Mesenchymal stem cell (in vitro differentiated cells and primary cell): ENCODE results near the gene SEMA4D.

Source experiments
- DNase-seq: peaks from one replicate; pipeline ENCODE4 v3.0.0-alpha.2; 2013
- H2AFZ ChIP-seq: one replicate; pipeline ENCODE4 v1.6.1; 2013; ENCODE audit warnings: low read depth, mild to moderate bottlenecking, control low read depth, inconsistent platforms, low read length, moderate library complexity
- H2AK5ac ChIP-seq: 2 replicates; pipeline ENCODE4 v1.6.1; 2013; ENCODE audit warnings: low read length, moderate library complexity, mild to moderate bottlenecking, inconsistent platforms; ENCODE audit not compliant: severe bottlenecking
- H2BK120ac ChIP-seq: one replicate; pipeline ENCODE4 v1.6.1; 2013; ENCODE audit warnings: low read depth, mild to moderate bottlenecking, inconsistent platforms, low read length, moderate library complexity
- H2BK12ac ChIP-seq, 2 experiments: one replicate each; pipeline ENCODE4 v1.6.1; 2013; ENCODE audit warnings: inconsistent platforms in 2 of 2, low read length in 2 of 2, mild to moderate bottlenecking in 2 of 2, moderate library complexity in 2 of 2, control low read depth in 1 of 2
- H2BK15ac ChIP-seq: one replicate; pipeline ENCODE4 v1.6.1; 2013; ENCODE audit warnings: mild to moderate bottlenecking, low read depth, inconsistent platforms; ENCODE audit not compliant: poor library complexity, severe bottlenecking
- H2BK5ac ChIP-seq: 2 replicates; pipeline ENCODE4 v1.6.1; 2013; ENCODE audit warnings: low read depth, mild to moderate bottlenecking, low read length, control low read depth, inconsistent platforms; ENCODE audit not compliant: poor library complexity, severe bottlenecking
- H3K14ac ChIP-seq, 2 experiments: one replicate each; pipeline ENCODE4 v1.6.1; 2013; ENCODE audit warnings: inconsistent platforms in 2 of 2, low read length in 2 of 2, control low read depth in 1 of 2, mild to moderate bottlenecking in 1 of 2, moderate library complexity in 1 of 2
- H3K18ac ChIP-seq, 2 experiments: one replicate each; pipeline ENCODE4 v1.6.1; 2013; ENCODE audit warnings: inconsistent platforms in 2 of 2, low read length in 2 of 2, control low read depth in 1 of 2, low read depth in 1 of 2, mild to moderate bottlenecking in 1 of 2
- H3K23ac ChIP-seq, 2 experiments: one replicate each; pipeline ENCODE4 v1.6.1; 2013; ENCODE audit warnings: inconsistent platforms in 2 of 2, low read length in 2 of 2, mild to moderate bottlenecking in 2 of 2, moderate library complexity in 2 of 2, control low read depth in 1 of 2
- H3K27ac ChIP-seq: 2 replicates; pipeline ENCODE4 v1.5.1; 2013; ENCODE audit warnings: mild to moderate bottlenecking, moderate library complexity, low read length, control low read depth, inconsistent platforms; ENCODE audit not compliant: poor library complexity, severe bottlenecking
- H3K27me3 ChIP-seq, 2 experiments: 2 replicates each; pipeline versions ENCODE4 v1.6.1 to v1.7.0; 2013; ENCODE audit warnings: low read length in 2 of 2, mild to moderate bottlenecking in 2 of 2, moderate library complexity in 2 of 2, control low read depth in 1 of 2, inconsistent platforms in 1 of 2; ENCODE audit not compliant: control insufficient read depth in 1 of 2, insufficient read depth in 1 of 2
- H3K36me3 ChIP-seq, 2 experiments: 2 replicates each; pipeline versions ENCODE4 v1.6.1 to v1.7.0; 2013; ENCODE audit warnings: low read length in 2 of 2, control low read depth in 1 of 2, inconsistent platforms in 1 of 2, low read depth in 1 of 2, mild to moderate bottlenecking in 1 of 2; ENCODE audit not compliant: insufficient read depth in 2 of 2, control insufficient read depth in 1 of 2
- H3K4ac ChIP-seq, 2 experiments: one replicate each; pipeline ENCODE4 v1.6.1; 2013; ENCODE audit warnings: inconsistent platforms in 2 of 2, low read length in 2 of 2, mild to moderate bottlenecking in 2 of 2, moderate library complexity in 2 of 2, control low read depth in 1 of 2, low read depth in 1 of 2
- H3K4me1 ChIP-seq: 2 replicates; pipeline ENCODE4 v1.6.1; 2013; ENCODE audit warnings: low read depth, low read length, control low read depth; ENCODE audit not compliant: control insufficient read depth, insufficient read depth
- H3K4me2 ChIP-seq: 2 replicates; pipeline ENCODE4 v1.6.1; 2013; ENCODE audit warnings: low read length, mild to moderate bottlenecking, inconsistent platforms; ENCODE audit not compliant: poor library complexity, severe bottlenecking
- H3K4me3 ChIP-seq, 2 experiments: 2 replicates each; pipeline versions ENCODE4 v1.5.1 to v1.7.0; 2013; ENCODE audit warnings: low read length in 2 of 2, mild to moderate bottlenecking in 2 of 2, control low read depth in 1 of 2, low read depth in 1 of 2; ENCODE audit not compliant: insufficient read depth in 1 of 2
- H3K79me1 ChIP-seq: replicated peaks from 2 replicates; pipeline ENCODE4 v1.6.1; 2013; ENCODE audit warnings: mild to moderate bottlenecking, control low read depth, low read length, inconsistent platforms; ENCODE audit not compliant: poor library complexity, severe bottlenecking
- H3K9ac ChIP-seq: 2 replicates; pipeline ENCODE4 v1.7.0; 2013; ENCODE audit warnings: mild to moderate bottlenecking, low read length, moderate library complexity
- H3K9me3 ChIP-seq: 2 replicates; pipeline ENCODE4 v1.7.0; 2013; ENCODE audit warnings: mild to moderate bottlenecking, low read length; ENCODE audit not compliant: control insufficient read depth
- H4K8ac ChIP-seq: one replicate; pipeline ENCODE4 v1.6.1; 2013; ENCODE audit warnings: inconsistent platforms, mild to moderate bottlenecking, low read length, moderate library complexity
- H4K91ac ChIP-seq: one replicate; pipeline ENCODE4 v1.6.1; 2013; ENCODE audit warnings: mild to moderate bottlenecking, low read length, inconsistent platforms
- WGBS: methylation state at CpG from one replicate; pipeline ENCODE4 v1.1.7; 2013; ENCODE audit warnings: mixed read lengths; 5-methylcytosine and 5-hydroxymethylcytosine counted together

Gene SEMA4D

GRCh38 chr9:89440046-89440445 is 57.9 kb downstream of the SEMA4D start:
- Histone ChIP-seq H4K8ac (no peak overlapping the region), H3K4me1 (peaks cover 55% of the 10 kb centered on the region), H3K14ac (peak overlapping the region in 1 of 2 experiments; percentile 36), H2BK5ac (no peak overlapping the region), H3K36me3 (peaks cover 0 to 47% of the 10 kb centered on the region in 2 experiments), H3K4me3 (no peak overlapping the region), H2BK120ac (no peak overlapping the region), H3K4ac (no peak overlapping the region), H3K9ac (no peak overlapping the region), H2AFZ (no peak overlapping the region), H3K27me3 (peaks cover 0 to 7% of the 10 kb centered on the region in 2 experiments), H3K79me1 (peaks cover 50% of the 10 kb centered on the region), H3K4me2 (no peak overlapping the region), H2BK15ac (peak overlapping the region; percentile 45), H4K91ac (no peak overlapping the region), H3K23ac (no peak overlapping the region), H2BK12ac (no peak overlapping the region), H3K27ac (no peak overlapping the region), H3K9me3 (no peaks in the 10 kb centered on the region), H2AK5ac (no peak overlapping the region), H3K18ac (no peak overlapping the region)
- DNase-seq = no peak
- WGBS = 93% methylated on average over 7 of the region's 8 CpGs

GRCh38 chr9:89439571-89439970 is 58.3 kb downstream of the SEMA4D start:
- Histone ChIP-seq H3K27ac (no peak overlapping the region), H2BK120ac (no peak overlapping the region), H2AFZ (no peak overlapping the region), H3K23ac (no peak overlapping the region), H3K18ac (no peak overlapping the region), H3K4me2 (no peak overlapping the region), H2BK5ac (no peak overlapping the region), H3K4me3 (no peak overlapping the region), H2BK12ac (no peak overlapping the region), H3K9me3 (no peaks in the 10 kb centered on the region), H2AK5ac (no peak overlapping the region), H4K8ac (no peak overlapping the region), H4K91ac (no peak overlapping the region), H3K27me3 (peaks cover 0 to 5% of the 10 kb centered on the region in 2 experiments), H3K14ac (no peak overlapping the region), H3K4ac (no peak overlapping the region), H3K4me1 (peaks cover 59% of the 10 kb centered on the region), H2BK15ac (peak overlapping the region; percentile 45), H3K79me1 (peaks cover 51% of the 10 kb centered on the region), H3K9ac (no peak overlapping the region), H3K36me3 (peaks cover 0 to 46% of the 10 kb centered on the region in 2 experiments)
- DNase-seq = no peak
- 92% methylated on average over 7 of the region's 10 CpGs for WGBS

DNA sequence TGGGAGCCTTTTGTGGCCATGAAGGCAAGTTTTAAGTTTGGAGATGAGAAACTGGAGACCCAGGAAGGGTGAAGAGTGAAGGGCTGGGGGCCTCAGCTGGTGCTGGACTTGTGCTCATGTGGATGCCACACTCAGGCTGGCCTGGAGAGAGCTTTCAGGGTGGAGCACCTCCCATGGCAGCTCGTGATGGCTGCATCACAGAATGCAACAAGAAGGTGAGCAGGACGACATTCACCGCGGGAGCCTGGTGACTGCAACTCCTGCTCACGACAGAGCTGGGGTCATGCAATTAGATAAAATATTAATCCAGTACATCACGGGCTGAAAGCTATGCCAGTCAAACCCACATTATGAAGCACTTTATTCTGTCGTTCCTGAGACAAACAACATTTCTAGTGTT is 59.7 kb downstream of the SEMA4D start:
- peaks cover 44% of the 10 kb centered on the region for H3K79me1 ChIP-seq
- WGBS = 96% methylated on average over 6 of the region's 7 CpGs
- no peak for DNase-seq

DNA sequence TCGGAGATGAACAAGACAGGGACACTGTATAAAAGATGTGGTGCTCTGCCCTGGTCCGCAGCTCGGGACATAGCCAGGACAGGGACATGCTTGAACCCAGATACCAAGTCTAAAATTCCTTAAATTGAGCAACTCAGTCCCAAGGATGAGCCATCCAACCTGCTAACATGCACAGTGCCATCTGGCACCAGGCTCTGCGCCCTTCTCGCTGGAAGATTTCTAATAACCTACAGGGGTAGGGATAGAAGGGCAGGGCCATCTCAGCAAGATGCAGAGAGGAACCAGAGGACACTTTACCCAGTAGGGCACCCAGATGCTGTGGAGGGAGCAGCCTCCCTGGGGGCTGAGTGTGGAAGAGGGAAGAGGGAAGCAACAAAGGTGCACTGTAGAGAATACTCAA is 60.1 kb downstream of the SEMA4D start:
- H3K23ac ChIP-seq = no peak overlapping the region
- H3K79me1 ChIP-seq = peaks cover 44% of the 10 kb centered on the region
- H4K8ac ChIP-seq = no peak overlapping the region
- H3K27me3 ChIP-seq = peaks cover 0 to 5% of the 10 kb centered on the region in 2 experiments
- no peak overlapping the region for H2AFZ ChIP-seq
- H4K91ac ChIP-seq = no peak overlapping the region
- H3K36me3 ChIP-seq = peaks cover 0 to 45% of the 10 kb centered on the region in 2 experiments
- no peaks in the 10 kb centered on the region for H3K9me3 ChIP-seq
- H3K4ac ChIP-seq = no peak overlapping the region
- no peak overlapping the region for H3K9ac ChIP-seq
- H2AK5ac ChIP-seq = no peak overlapping the region
- DNase-seq = no peak
- no peak overlapping the region for H2BK12ac ChIP-seq
- H2BK120ac ChIP-seq = no peak overlapping the region
- H3K18ac ChIP-seq = no peak overlapping the region
- no peak overlapping the region for H2BK5ac ChIP-seq
- H3K4me1 ChIP-seq = peaks cover 57% of the 10 kb centered on the region
- H3K4me3 ChIP-seq = no peak overlapping the region
- 87% methylated on average over 5 of the region's 5 CpGs for WGBS
- no peak overlapping the region for H3K4me2 ChIP-seq
- no peak overlapping the region for H3K27ac ChIP-seq
- no peak overlapping the region for H3K14ac ChIP-seq
- H2BK15ac ChIP-seq = no peak overlapping the region

More for the DNA sequence above, 59.7 kb downstream of the SEMA4D start:
- Histone ChIP-seq H3K36me3 (peaks cover 0 to 41% of the 10 kb centered on the region in 2 experiments), H4K91ac (no peak overlapping the region), H3K4me2 (no peak overlapping the region), H3K4ac (no peak overlapping the region), H3K9ac (no peak overlapping the region), H3K27ac (no peak overlapping the region), H4K8ac (no peak overlapping the region), H3K4me3 (no peak overlapping the region), H2BK120ac (no peak overlapping the region), H2AK5ac (no peak overlapping the region), H2AFZ (no peak overlapping the region), H3K23ac (no peak overlapping the region), H2BK12ac (no peak overlapping the region), H3K14ac (no peak overlapping the region), H2BK15ac (no peak overlapping the region), H2BK5ac (no peak overlapping the region), H3K4me1 (peaks cover 58% of the 10 kb centered on the region), H3K9me3 (no peaks in the 10 kb centered on the region), H3K18ac (no peak overlapping the region), H3K27me3 (peaks cover 0 to 5% of the 10 kb centered on the region in 2 experiments)
